Esophagus squamous epithelium (tissue), 4 donors: ENCODE measurements around the gene LIMCH1.

ENCODE experiments used
- CTCF ChIP-seq, 6 experiments: fragments of 450-650 bp in 4 of 6; fragments of 200-600 bp in 2 of 6; sonication (generic) in 2 of 6; IDR thresholded peaks; one replicate each; pipeline ENCODE4 v1.5.1; 2016 to 2019; ENCODE audit warnings: antibody characterized with exemption in 6 of 6, mild to moderate bottlenecking in 4 of 6, moderate library complexity in 4 of 6
- POLR2A ChIP-seq, 4 donors: fragments of 450-650 bp; IDR thresholded peaks; one replicate each; pipeline ENCODE4 v1.6.1; 2017; ENCODE audit warnings: antibody characterized with exemption in 4 of 4, mild to moderate bottlenecking in 4 of 4, moderate library complexity in 3 of 4

- no peak for TF ChIP-seq CTCF (IDR thresholded peaks at IDR 0.05)
- TF ChIP-seq POLR2A (IDR thresholded peaks at IDR 0.05) = no peak
Observed at GRCh38 chr4:41653523-41653922, 115.6 kb downstream of the LIMCH1 start.
